ENCODE results near the gene PTPN7. TPM values are rescaled to one million over a fixed set of nuclear protein-coding genes. Genes with fewer than 3 reads are reported as not detected.

Gene PTPN7
- total and polyA plus RNA-seq, 10 of the 15 experiments (the other 5 are each of a cell fraction or from before 2014, with no cell fraction given), result 7.9 to 117 (median 102) TPM

DNA sequence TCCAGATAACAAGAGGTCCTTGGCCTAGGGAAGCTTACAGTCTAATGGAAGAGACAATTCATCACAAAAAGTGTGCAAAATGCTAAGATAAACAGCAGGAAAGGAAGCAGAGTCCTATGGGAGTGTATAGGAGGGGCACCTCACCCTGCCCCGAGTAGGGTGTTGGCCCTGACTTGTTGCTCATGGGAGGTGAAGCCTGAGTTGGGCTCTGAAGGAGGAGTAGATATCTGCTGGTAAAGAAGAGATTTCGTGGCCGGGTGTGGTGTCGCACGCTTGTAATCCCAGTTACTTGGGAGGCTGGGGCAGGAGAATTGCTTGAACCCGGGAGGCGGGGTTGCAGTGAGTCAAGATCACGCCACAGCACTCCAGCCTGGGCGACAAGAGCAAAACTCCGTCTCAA lies 56.3 kb downstream of the PTPN7 start (continued):
- TF ChIP-seq HDAC2 (IDR thresholded peaks at IDR 0.05) (no peak), FOS (IDR thresholded peaks at IDR 0.05; ENCODE audit: borderline replicate concordance, extremely low read depth, insufficient read length) (no peak), MXI1 (IDR thresholded peaks at IDR 0.05; ENCODE audit: low read depth, low read length) (no peak)
- TF ChIP-seq, protein P1, sequence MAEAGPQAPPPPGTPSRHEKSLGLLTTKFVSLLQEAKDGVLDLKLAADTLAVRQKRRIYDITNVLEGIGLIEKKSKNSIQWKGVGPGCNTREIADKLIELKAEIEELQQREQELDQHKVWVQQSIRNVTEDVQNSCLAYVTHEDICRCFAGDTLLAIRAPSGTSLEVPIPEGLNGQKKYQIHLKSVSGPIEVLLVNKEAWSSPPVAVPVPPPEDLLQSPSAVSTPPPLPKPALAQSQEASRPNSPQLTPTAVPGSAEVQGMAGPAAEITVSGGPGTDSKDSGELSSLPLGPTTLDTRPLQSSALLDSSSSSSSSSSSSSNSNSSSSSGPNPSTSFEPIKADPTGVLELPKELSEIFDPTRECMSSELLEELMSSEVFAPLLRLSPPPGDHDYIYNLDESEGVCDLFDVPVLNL (IDR thresholded peaks at IDR 0.05; ENCODE audit: low read depth, low read length), result no peak

DNA sequence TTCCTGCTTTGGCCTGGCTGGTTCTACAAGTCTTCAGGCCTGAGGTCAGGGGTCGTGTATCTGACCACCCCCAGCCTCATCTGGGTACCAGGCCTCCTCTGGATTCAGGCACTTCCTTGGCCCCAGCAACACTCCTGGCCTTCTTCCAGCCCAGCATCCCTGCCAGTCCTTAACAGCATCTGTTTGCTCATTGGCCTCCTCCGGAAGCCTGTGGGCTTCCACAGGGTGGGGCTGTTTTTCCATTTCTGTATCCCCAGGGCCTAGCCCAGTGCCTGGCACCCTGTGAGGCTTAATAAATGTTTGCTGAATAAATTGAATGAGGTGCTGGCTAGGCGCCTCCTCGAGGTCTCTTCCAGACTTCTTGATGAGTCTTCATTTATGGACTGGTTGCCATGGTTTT lies 59.2 kb downstream of the PTPN7 start:
- ChIA-PET SMC1A (ENCODE audit: uncharacterized antibody, unreplicated experiment) (no interaction called here), CTCF (interaction anchor here (0.7 to 1.7 kb wide), 4 partner anchors 17 to 91 kb away, joined by 3 to 5 read pairs (median 4); partner anchors contain the start of gene ELF3), POLR2A (no interaction called here), RAD21 (ENCODE audit: unreplicated experiment) (no interaction called here)
- ATAC-seq (no peak), DNase-seq (ENCODE audit: low read depth, low spot score) (no peak), FAIRE-seq (no peak)
- H3K4me2 ChIP-seq (ENCODE audit: control insufficient read depth, insufficient read depth), result no peak overlapping the region
- H3K9me3 ChIP-seq (replicated peaks; ENCODE audit: control insufficient read depth, insufficient read depth, low read length), result no peaks in the 10 kb centered on the region
- intact Hi-C loops (cut with micrococcal nuclease; ENCODE audit: unreplicated experiment) (no loop called here), in situ Hi-C loops (cut with MboI) (no loop called here)
- no peaks in the 10 kb centered on the region for H3K4me1 ChIP-seq (ENCODE audit: control insufficient read depth, insufficient read depth, low read length)
- H2AFZ ChIP-seq (ENCODE audit: control insufficient read depth, low read depth, low read length), result no peak overlapping the region
- no peaks in the 10 kb centered on the region for H3K79me2 ChIP-seq (ENCODE audit: control insufficient read depth, insufficient read depth, low read length)
- no peak overlapping the region for H3K9ac ChIP-seq (ENCODE audit: control insufficient read depth, insufficient read depth, low read length)
- H3K27me3 ChIP-seq (replicated peaks in 1 of 2; ENCODE audit: control insufficient read depth in 2 of 2, insufficient read depth in 2 of 2, low read length in 1 of 2), result no peaks in the 10 kb centered on the region; a peak in 1 of 4 replicates
- TF ChIP-seq ZNF622 (IDR thresholded peaks at IDR 0.05), result no peak
- no peak for TF ChIP-seq EP300 (IDR thresholded peaks at IDR 0.05; ENCODE audit: borderline replicate concordance in 1 of 2, control insufficient read depth in 1 of 2, low read depth in 2 of 2, low read length in 2 of 2)
- TF ChIP-seq BMI1 (IDR thresholded peaks at IDR 0.05; ENCODE audit: borderline replicate concordance), result no peak
- no peak for TF ChIP-seq POLR2AphosphoS2 (IDR thresholded peaks at IDR 0.05; ENCODE audit: low read depth, low read length)
- no peak for TF ChIP-seq NBN (IDR thresholded peaks at IDR 0.05)
- no peak for TF ChIP-seq ZBED1 (IDR thresholded peaks at IDR 0.05; ENCODE audit: borderline replicate concordance)
- TF ChIP-seq BRCA1 (IDR thresholded peaks at IDR 0.05; ENCODE audit: low read depth, low read length), result no peak
- no peak for TF ChIP-seq RB1 (IDR thresholded peaks at IDR 0.05; ENCODE audit: borderline replicate concordance)
- TF ChIP-seq PAX5 (IDR thresholded peaks at IDR 0.05; ENCODE audit: borderline replicate concordance, low read depth, low read length), result no peak
- 46% methylated on average over 4 of the region's 4 CpGs for WGBS (ENCODE audit: insufficient coverage, insufficient replicate concordance, low lambda C conversion rate, missing lambda C conversion rate)
- no peaks in the 10 kb centered on the region for H4K20me1 ChIP-seq (ENCODE audit: control insufficient read depth, insufficient read depth)
- H3K4me3 ChIP-seq, result no peak overlapping the region
- no TSS peak for BruUV-seq (replicated peaks)
- no peaks in the 10 kb centered on the region for H3K36me3 ChIP-seq (ENCODE audit: control insufficient read depth in 2 of 2, insufficient read depth in 2 of 2, low read length in 1 of 2)
- no peak overlapping the region for H3K27ac ChIP-seq (ENCODE audit: control insufficient read depth, insufficient read depth)

Other genes starting within 250 kb of the PTPN7 start
Only the 7 nearest of the 9 such genes appear.
- 38.1 and 38.5 TPM in 2 replicates for gene RNPEP, start 178.0 kb downstream of the PTPN7 start, total RNA-seq (2014; rRNA removed)
- gene RNPEP, start 178.0 kb downstream of the PTPN7 start, total RNA-seq (2014; rRNA removed; fragmentation: Illumina TruSeq; extraction: Trizol), result 24.5 and 25.2 TPM in 2 replicates
- 45.6 and 47.7 TPM in 2 replicates for gene RNPEP, start 178.0 kb downstream of the PTPN7 start, total RNA-seq (2021)
- 31.9 and 47.8 TPM in 2 replicates for gene RNPEP, start 178.0 kb downstream of the PTPN7 start, polyA plus RNA-seq (2011; rRNA removed)
- 58.6 and 71.0 TPM in 2 replicates for gene RNPEP, start 178.0 kb downstream of the PTPN7 start, polyA plus RNA-seq (2014; fragmentation: Illumina TruSeq; extraction: Trizol)
- gene RNPEP, start 178.0 kb downstream of the PTPN7 start, polyA plus RNA-seq (2014; fragmentation: Nextera tagmentation; extraction: Ambion mirVana), result 10 to 100 TPM; 18.3 to 21.6 TPM
- gene RNPEP, start 178.0 kb downstream of the PTPN7 start, polyA plus RNA-seq (2014; rRNA removed), result 40.8 and 41.5 TPM in 2 replicates
- gene RNPEP, start 178.0 kb downstream of the PTPN7 start, polyA plus RNA-seq (2016; fragmentation: Nextera tagmentation; extraction: Ambion mirVana), result 10 to 100 TPM; 62.8 to 68.2 TPM
- 0.40 and 0.93 TPM in 2 replicates for gene ELF3, start 150.0 kb downstream of the PTPN7 start, total RNA-seq (2014; rRNA removed)
- 0.58 and 0.97 TPM in 2 replicates for gene ELF3, start 150.0 kb downstream of the PTPN7 start, total RNA-seq (2014; rRNA removed; fragmentation: Illumina TruSeq; extraction: Trizol)
- gene ELF3, start 150.0 kb downstream of the PTPN7 start, total RNA-seq (2021), result 1.1 and 2.4 TPM in 2 replicates
- 8.9 and 14.3 TPM in 2 replicates for gene ELF3, start 150.0 kb downstream of the PTPN7 start, polyA plus RNA-seq (2011; rRNA removed)
- 0.13 and 0.94 TPM in 2 replicates for gene ELF3, start 150.0 kb downstream of the PTPN7 start, polyA plus RNA-seq (2014; fragmentation: Illumina TruSeq; extraction: Trizol)
- under 1 TPM in 1 of 2 experiments, not detected in 1; 0.07 TPM for gene ELF3, start 150.0 kb downstream of the PTPN7 start, polyA plus RNA-seq (2014; fragmentation: Nextera tagmentation; extraction: Ambion mirVana)
- 0.68 and 1.1 TPM in 2 replicates for gene ELF3, start 150.0 kb downstream of the PTPN7 start, polyA plus RNA-seq (2014; rRNA removed)
- under 1 TPM; 0.12 to 0.39 TPM for gene ELF3, start 150.0 kb downstream of the PTPN7 start, polyA plus RNA-seq (2016; fragmentation: Nextera tagmentation; extraction: Ambion mirVana)
- under 0.01 TPM in 1 of 2 replicates, not detected in the other for gene GPR37L1, start 37.7 kb downstream of the PTPN7 start, total RNA-seq (2014; rRNA removed)
- not detected in 2 replicates for gene GPR37L1, start 37.7 kb downstream of the PTPN7 start, total RNA-seq (2014; rRNA removed; fragmentation: Illumina TruSeq; extraction: Trizol)
- not detected in 2 replicates for gene GPR37L1, start 37.7 kb downstream of the PTPN7 start, total RNA-seq (2021)
- not detected in 2 replicates for gene GPR37L1, start 37.7 kb downstream of the PTPN7 start, polyA plus RNA-seq (2011; rRNA removed)
- not detected in 2 replicates for gene GPR37L1, start 37.7 kb downstream of the PTPN7 start, polyA plus RNA-seq (2014; fragmentation: Illumina TruSeq; extraction: Trizol)
- under 1 TPM; under 0.01 to 0.02 TPM for gene GPR37L1, start 37.7 kb downstream of the PTPN7 start, polyA plus RNA-seq (2014; fragmentation: Nextera tagmentation; extraction: Ambion mirVana)
- 0.01 TPM in 1 of 2 replicates, not detected in the other for gene GPR37L1, start 37.7 kb downstream of the PTPN7 start, polyA plus RNA-seq (2014; rRNA removed)
- gene GPR37L1, start 37.7 kb downstream of the PTPN7 start, polyA plus RNA-seq (2016; fragmentation: Nextera tagmentation; extraction: Ambion mirVana), result under 1 TPM; 0.03 to 0.08 TPM
- gene ARL8A, start 15.9 kb downstream of the PTPN7 start, total RNA-seq (2014; rRNA removed), result 18.8 and 20.7 TPM in 2 replicates
- gene ARL8A, start 15.9 kb downstream of the PTPN7 start, total RNA-seq (2014; rRNA removed; fragmentation: Illumina TruSeq; extraction: Trizol), result 10.3 and 12.0 TPM in 2 replicates
- 30.5 and 33.6 TPM in 2 replicates for gene ARL8A, start 15.9 kb downstream of the PTPN7 start, total RNA-seq (2021)
- gene ARL8A, start 15.9 kb downstream of the PTPN7 start, polyA plus RNA-seq (2011; rRNA removed), result 49.2 and 49.5 TPM in 2 replicates
- 11.3 and 15.4 TPM in 2 replicates for gene ARL8A, start 15.9 kb downstream of the PTPN7 start, polyA plus RNA-seq (2014; fragmentation: Illumina TruSeq; extraction: Trizol)
- 1 to 10 TPM in 1 of 2 experiments, under 1 TPM in 1; 0.34 to 2.4 TPM for gene ARL8A, start 15.9 kb downstream of the PTPN7 start, polyA plus RNA-seq (2014; fragmentation: Nextera tagmentation; extraction: Ambion mirVana)
- 22.8 and 25.7 TPM in 2 replicates for gene ARL8A, start 15.9 kb downstream of the PTPN7 start, polyA plus RNA-seq (2014; rRNA removed)
- 10 to 100 TPM; 10.8 to 15.4 TPM for gene ARL8A, start 15.9 kb downstream of the PTPN7 start, polyA plus RNA-seq (2016; fragmentation: Nextera tagmentation; extraction: Ambion mirVana)
- gene LGR6, start 33.2 kb upstream of the PTPN7 start, total RNA-seq (2014; rRNA removed), result 0.05 TPM in 1 of 2 replicates, not detected in the other
- gene LGR6, start 33.2 kb upstream of the PTPN7 start, total RNA-seq (2014; rRNA removed; fragmentation: Illumina TruSeq; extraction: Trizol), result not detected in 2 replicates
- gene LGR6, start 33.2 kb upstream of the PTPN7 start, total RNA-seq (2021), result not detected in 2 replicates
- not detected in 2 replicates for gene LGR6, start 33.2 kb upstream of the PTPN7 start, polyA plus RNA-seq (2011; rRNA removed)
- gene LGR6, start 33.2 kb upstream of the PTPN7 start, polyA plus RNA-seq (2014; fragmentation: Illumina TruSeq; extraction: Trizol), result not detected in 2 replicates
- not detected for gene LGR6, start 33.2 kb upstream of the PTPN7 start, polyA plus RNA-seq (2014; fragmentation: Nextera tagmentation; extraction: Ambion mirVana)
- 0.04 TPM in 1 of 2 replicates, not detected in the other for gene LGR6, start 33.2 kb upstream of the PTPN7 start, polyA plus RNA-seq (2014; rRNA removed)
- gene LGR6, start 33.2 kb upstream of the PTPN7 start, polyA plus RNA-seq (2016; fragmentation: Nextera tagmentation; extraction: Ambion mirVana), result not detected
- 87.1 and 95.4 TPM in 2 replicates for gene UBE2T, start 181.3 kb upstream of the PTPN7 start, total RNA-seq (2014; rRNA removed)
- gene UBE2T, start 181.3 kb upstream of the PTPN7 start, total RNA-seq (2014; rRNA removed; fragmentation: Illumina TruSeq; extraction: Trizol), result 85.6 and 87.0 TPM in 2 replicates
- 53.9 and 55.4 TPM in 2 replicates for gene UBE2T, start 181.3 kb upstream of the PTPN7 start, total RNA-seq (2021)
- 194 and 205 TPM in 2 replicates for gene UBE2T, start 181.3 kb upstream of the PTPN7 start, polyA plus RNA-seq (2011; rRNA removed)
- 128 and 158 TPM in 2 replicates for gene UBE2T, start 181.3 kb upstream of the PTPN7 start, polyA plus RNA-seq (2014; fragmentation: Illumina TruSeq; extraction: Trizol)
- gene UBE2T, start 181.3 kb upstream of the PTPN7 start, polyA plus RNA-seq (2014; fragmentation: Nextera tagmentation; extraction: Ambion mirVana), result 100 to 1,000 TPM; 236 to 272 TPM
- gene UBE2T, start 181.3 kb upstream of the PTPN7 start, polyA plus RNA-seq (2014; rRNA removed), result 101 and 106 TPM in 2 replicates
- 100 to 1,000 TPM; 224 to 228 TPM for gene UBE2T, start 181.3 kb upstream of the PTPN7 start, polyA plus RNA-seq (2016; fragmentation: Nextera tagmentation; extraction: Ambion mirVana)
- gene PPP1R12B, start 188.1 kb upstream of the PTPN7 start, total RNA-seq (2014; rRNA removed), result 6.0 and 6.3 TPM in 2 replicates
- gene PPP1R12B, start 188.1 kb upstream of the PTPN7 start, total RNA-seq (2014; rRNA removed; fragmentation: Illumina TruSeq; extraction: Trizol), result 6.0 and 6.4 TPM in 2 replicates
- gene PPP1R12B, start 188.1 kb upstream of the PTPN7 start, total RNA-seq (2021), result 5.3 and 6.4 TPM in 2 replicates
- gene PPP1R12B, start 188.1 kb upstream of the PTPN7 start, polyA plus RNA-seq (2011; rRNA removed), result 9.4 and 10.0 TPM in 2 replicates
- gene PPP1R12B, start 188.1 kb upstream of the PTPN7 start, polyA plus RNA-seq (2014; fragmentation: Illumina TruSeq; extraction: Trizol), result 2.1 and 5.0 TPM in 2 replicates
- under 1 TPM; 0.29 to 0.61 TPM for gene PPP1R12B, start 188.1 kb upstream of the PTPN7 start, polyA plus RNA-seq (2014; fragmentation: Nextera tagmentation; extraction: Ambion mirVana)
- 1.8 and 3.5 TPM in 2 replicates for gene PPP1R12B, start 188.1 kb upstream of the PTPN7 start, polyA plus RNA-seq (2014; rRNA removed)
- 1 to 10 TPM; 3.3 to 4.4 TPM for gene PPP1R12B, start 188.1 kb upstream of the PTPN7 start, polyA plus RNA-seq (2016; fragmentation: Nextera tagmentation; extraction: Ambion mirVana)